Chondrocyte (in vitro differentiated cells): ENCODE data around the gene EFTUD2. TPM values are rescaled to one million over a fixed set of nuclear protein-coding genes. Genes with fewer than 3 reads are reported as not detected.

Experiments used
- DNase-seq: peaks from one replicate; pipeline ENCODE4 v3.0.0; 2021; ENCODE audit warnings: mixed read lengths, low spot score
- H3K27ac Mint-ChIP-seq: one replicate; pipeline ENCODE4 v1.8.0; 2021; ENCODE audit warnings: mild to moderate bottlenecking, moderate library complexity, mixed read lengths; ENCODE audit not compliant: unreplicated experiment
- H3K27me3 Mint-ChIP-seq: 2 replicates; pipeline ENCODE4 v1.8.0; 2021; ENCODE audit warnings: low read depth, mixed read lengths
- H3K36me3 Mint-ChIP-seq: 2 replicates; pipeline ENCODE4 v1.8.0; 2021; ENCODE audit warnings: low read depth, mixed read lengths
- H3K4me1 Mint-ChIP-seq: 2 replicates; pipeline ENCODE4 v1.8.0; 2021; ENCODE audit warnings: low read depth, mild to moderate bottlenecking, mixed read lengths
- H3K4me3 Mint-ChIP-seq: one replicate; pipeline ENCODE4 v1.8.0; 2021; ENCODE audit warnings: mild to moderate bottlenecking, moderate library complexity, mixed read lengths; ENCODE audit not compliant: unreplicated experiment
- H3K9me3 Mint-ChIP-seq: 2 replicates; pipeline ENCODE4 v1.8.0; 2021; ENCODE audit warnings: low read depth, mixed read lengths
- CTCF ChIP-seq: fragments of 200-600 bp; sonication (generic); IDR thresholded peaks from 2 replicates; pipeline ENCODE4 v1.5.0; 2021; ENCODE audit warnings: antibody characterized with exemption, mild to moderate bottlenecking, moderate library complexity
- total RNA-seq: library from RNA; stranded (reverse); gene quantifications from 3 replicates; pipeline ENCODE4 v1.2.1, GENCODE V29; 2021

The EFTUD2 gene
- total RNA-seq, 1 donor from 2014 or later, result 71.9 TPM

GRCh38 chr17:44919885-44920564 is 20.8 kb upstream of the EFTUD2 start:
- Mint-ChIP-seq H3K27ac (no peak overlapping the region), H3K4me3 (no peak overlapping the region)
- DNase-seq, result peak; percentile 85

DNA sequence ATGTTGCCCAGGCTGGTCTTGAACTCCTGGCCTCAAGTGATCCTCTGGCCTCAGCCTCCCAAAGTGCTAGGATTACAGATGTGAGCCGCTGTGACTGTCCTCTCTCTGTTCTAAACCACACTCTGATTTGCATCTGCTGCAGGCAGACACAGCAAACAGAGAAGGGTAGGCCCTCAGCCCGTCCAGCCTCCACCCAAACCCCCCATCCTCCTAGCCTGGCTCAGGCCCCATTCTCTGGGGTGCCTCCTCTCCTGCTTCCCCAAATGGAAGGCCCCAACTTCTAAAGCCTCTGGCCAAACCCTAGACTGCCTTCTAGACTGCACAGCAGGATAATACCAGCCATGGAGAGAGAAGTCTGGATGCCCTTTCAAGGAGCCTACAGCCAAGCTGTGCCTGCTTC is 20.2 kb upstream of the EFTUD2 start:
- no peak overlapping the region for H3K27ac Mint-ChIP-seq
- H3K9me3 Mint-ChIP-seq, result no peaks in the 10 kb centered on the region
- no peaks in the 10 kb centered on the region for H3K27me3 Mint-ChIP-seq
- TF ChIP-seq CTCF, result no peak
- H3K4me3 Mint-ChIP-seq, result no peak overlapping the region
- no peaks in the 10 kb centered on the region for H3K36me3 Mint-ChIP-seq
- peak; percentile 25 for DNase-seq
- peaks cover 33% of the 10 kb centered on the region for H3K4me1 Mint-ChIP-seq

More at GRCh38 chr17:44919885-44920564, 20.8 kb upstream of the EFTUD2 start:
- no peaks in the 10 kb centered on the region for H3K9me3 Mint-ChIP-seq
- H3K27me3 Mint-ChIP-seq, result no peaks in the 10 kb centered on the region
- no peaks in the 10 kb centered on the region for H3K36me3 Mint-ChIP-seq
- peaks cover 33% of the 10 kb centered on the region for H3K4me1 Mint-ChIP-seq
- TF ChIP-seq CTCF, result peak; percentile 91

- Mint-ChIP-seq H3K36me3 (no peaks in the 10 kb centered on the region), H3K9me3 (no peaks in the 10 kb centered on the region), H3K4me3 (no peak overlapping the region), H3K27ac (no peak overlapping the region), H3K4me1 (peaks cover 33% of the 10 kb centered on the region), H3K27me3 (no peaks in the 10 kb centered on the region)
- DNase-seq, result peak; percentile 39
- no peak for TF ChIP-seq CTCF
These were observed 18.8 kb upstream of the EFTUD2 start for GRCh38 chr17:44918006-44918405.

DNA sequence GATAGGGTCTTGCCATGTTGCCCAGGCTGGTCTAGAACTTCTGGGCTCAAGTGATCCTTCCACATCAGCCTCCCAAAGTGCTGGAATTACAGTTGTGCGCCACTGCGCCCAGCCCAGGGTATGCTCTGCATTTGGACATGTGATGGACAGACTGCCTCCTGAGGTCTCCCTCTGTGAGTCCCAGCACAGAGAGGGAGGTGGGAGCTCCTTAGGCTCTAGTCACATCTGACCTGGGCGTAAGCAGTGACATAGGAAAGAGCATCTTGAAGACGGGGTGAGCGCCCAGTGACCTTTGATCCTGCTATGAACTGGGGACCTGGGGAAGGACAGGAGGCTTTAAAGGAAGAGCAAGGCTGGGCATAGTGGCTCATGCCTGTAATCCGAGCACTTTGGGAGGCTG is 18.2 kb upstream of the EFTUD2 start:
- peak; percentile 56 for DNase-seq
- no peak for TF ChIP-seq CTCF
- H3K36me3 Mint-ChIP-seq, result no peaks in the 10 kb centered on the region
- H3K27me3 Mint-ChIP-seq, result no peaks in the 10 kb centered on the region
- peak overlapping the region; percentile 86 for H3K27ac Mint-ChIP-seq
- no peaks in the 10 kb centered on the region for H3K9me3 Mint-ChIP-seq
- H3K4me3 Mint-ChIP-seq, result no peak overlapping the region
- H3K4me1 Mint-ChIP-seq, result peaks cover 33% of the 10 kb centered on the region

DNA sequence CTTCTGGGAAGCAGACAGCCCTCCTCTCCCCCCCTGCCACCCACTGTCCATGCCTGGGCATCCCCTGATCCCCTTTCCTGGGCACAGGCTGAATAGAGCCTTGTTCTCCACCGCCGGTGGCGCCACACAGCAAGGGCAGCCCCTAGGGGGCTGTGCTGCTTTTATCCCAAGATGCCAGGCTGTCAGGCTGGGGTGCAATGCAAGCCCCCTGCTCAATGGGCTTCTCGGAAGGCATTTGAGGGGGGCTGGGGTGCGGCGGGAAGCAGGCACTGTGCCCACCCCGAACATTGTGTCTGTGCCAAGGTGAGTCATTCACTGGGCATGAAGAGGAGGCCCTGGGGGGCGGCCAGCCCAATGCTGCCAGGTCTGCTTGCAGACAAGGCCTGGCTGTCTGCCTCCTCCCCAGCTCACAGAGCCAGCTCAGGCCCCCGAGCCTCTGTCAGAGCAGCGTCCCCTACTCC is 17.6 kb upstream of the EFTUD2 start:
- H3K27ac Mint-ChIP-seq, result peak overlapping the region; percentile 86
- H3K9me3 Mint-ChIP-seq, result no peaks in the 10 kb centered on the region
- no peak overlapping the region for H3K4me3 Mint-ChIP-seq
- H3K27me3 Mint-ChIP-seq, result no peaks in the 10 kb centered on the region
- peaks cover 33% of the 10 kb centered on the region for H3K4me1 Mint-ChIP-seq
- DNase-seq, result peak; percentile 92
- peak; percentile 44 for TF ChIP-seq CTCF
- H3K36me3 Mint-ChIP-seq, result no peaks in the 10 kb centered on the region
